ENCODE measurements around the gene KLC1.

DNA sequence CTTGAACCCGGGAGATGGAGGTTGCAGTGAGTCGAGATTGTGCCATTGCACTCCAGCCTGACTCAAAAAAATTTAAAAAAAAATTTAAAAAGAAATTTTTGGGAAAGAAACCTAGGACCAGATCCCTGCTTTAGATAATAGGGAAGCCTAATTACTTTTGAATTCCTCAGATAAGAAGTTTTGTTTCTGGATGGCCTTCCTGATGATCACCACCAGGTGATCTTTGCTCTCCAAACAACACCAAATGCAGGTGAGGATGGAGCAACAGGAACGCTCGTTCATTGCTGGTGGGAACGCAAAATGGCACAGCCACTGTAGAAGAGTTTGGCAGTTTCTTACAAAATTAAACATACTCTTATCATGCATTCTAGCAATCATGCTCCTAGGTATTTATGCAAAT, 28.5 kb upstream of the KLC1 start:
- TF ChIP-seq, protein P1, sequence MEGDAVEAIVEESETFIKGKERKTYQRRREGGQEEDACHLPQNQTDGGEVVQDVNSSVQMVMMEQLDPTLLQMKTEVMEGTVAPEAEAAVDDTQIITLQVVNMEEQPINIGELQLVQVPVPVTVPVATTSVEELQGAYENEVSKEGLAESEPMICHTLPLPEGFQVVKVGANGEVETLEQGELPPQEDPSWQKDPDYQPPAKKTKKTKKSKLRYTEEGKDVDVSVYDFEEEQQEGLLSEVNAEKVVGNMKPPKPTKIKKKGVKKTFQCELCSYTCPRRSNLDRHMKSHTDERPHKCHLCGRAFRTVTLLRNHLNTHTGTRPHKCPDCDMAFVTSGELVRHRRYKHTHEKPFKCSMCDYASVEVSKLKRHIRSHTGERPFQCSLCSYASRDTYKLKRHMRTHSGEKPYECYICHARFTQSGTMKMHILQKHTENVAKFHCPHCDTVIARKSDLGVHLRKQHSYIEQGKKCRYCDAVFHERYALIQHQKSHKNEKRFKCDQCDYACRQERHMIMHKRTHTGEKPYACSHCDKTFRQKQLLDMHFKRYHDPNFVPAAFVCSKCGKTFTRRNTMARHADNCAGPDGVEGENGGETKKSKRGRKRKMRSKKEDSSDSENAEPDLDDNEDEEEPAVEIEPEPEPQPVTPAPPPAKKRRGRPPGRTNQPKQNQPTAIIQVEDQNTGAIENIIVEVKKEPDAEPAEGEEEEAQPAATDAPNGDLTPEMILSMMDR (IDR thresholded peaks at IDR 0.05) = no peak
- TF ChIP-seq POLR2A (IDR thresholded peaks at IDR 0.05) (no peak), POLR2AphosphoS5 (IDR thresholded peaks at IDR 0.05) (no peak), EP300 (IDR thresholded peaks at IDR 0.05) (no peak)
